Pancreas (tissue), 10 donors: ENCODE measurements around the gene PDE3B. TPM values are rescaled to one million over a fixed set of nuclear protein-coding genes. Genes with fewer than 3 reads are reported as not detected.
"Not testable (repeated sequence)": the region's sequence is repeated elsewhere in the genome, so short reads cannot be mapped to it uniquely, and the experiment has no call there.

Experiments used
- ATAC-seq, 4 donors: fragments of 200-7000 bp; cut with Tn5 transposase; one replicate each; pipeline versions ENCODE4 v1.8.0 to v1.9.1; 2020; ENCODE audit warnings: mild to moderate bottlenecking in 4 of 4, moderate library complexity in 4 of 4
- DNase-seq, 6 donors: peaks; one replicate each; pipeline ENCODE4 v3.0.0-alpha.2; 2020
- FAIRE-seq: peaks from 2 replicates; lab custom pipeline; 2012; peaks lifted over from hg19 to GRCh38; lab: Jason Lieb, UNC
- H3K27ac ChIP-seq, 4 donors: fragments of 200-600 bp; sonication (generic); 1 replicate in 3 of 4; 2 replicates in 1 of 4; pipeline versions ENCODE4 v1.5.0 to v1.8.0; 2020
- H3K27me3 ChIP-seq, 4 donors: fragments of 200-600 bp; one replicate each; pipeline ENCODE4 v1.8.0; 2021
- H3K36me3 ChIP-seq, 3 donors: fragments of 200-600 bp; sonication (generic) in 1 of 3; one replicate each; pipeline versions ENCODE4 v1.5.0 to v1.8.0; 2020 to 2021
- H3K4me1 ChIP-seq, 3 donors: fragments of 200-600 bp; one replicate each; pipeline ENCODE4 v1.8.0; 2021
- H3K4me3 ChIP-seq, 4 donors: fragments of 200-600 bp; sonication (generic) in 2 of 4; one replicate each; pipeline versions ENCODE4 v1.5.0 to v1.8.0; 2020 to 2021
- H3K9me3 ChIP-seq, 4 donors: fragments of 200-600 bp; one replicate each; pipeline ENCODE4 v1.8.0; 2021
- WGBS, 2 donors: extraction: QIAGEN DNeasy Blood & Tissue Kit; methylation state at CpG; one replicate each; pipeline ENCODE4 v1.1.7; 2013; 5-methylcytosine and 5-hydroxymethylcytosine counted together
- intact Hi-C, 3 donors: fragments of 100-400 bp; cut with DNase I; formaldehyde crosslinking; loops; one replicate each; pipeline versions ENCODE4 v1.11.1 to v1.14.2; 2022
- polyA plus RNA-seq, 2 donors: library from polyadenylated mRNA; stranded (reverse); fragments of 200-250 nt; gene quantifications; one replicate each; pipeline ENCODE4 v1.2.3, GENCODE V29; 2013
- total RNA-seq, 6 donors: library from RNA; stranded (reverse); fragmentation: NEBNext Ultra II Directional in 4 of 6; extraction: Animal tissue kit (Norgen Biotek cat#: 25700) in 4 of 6; gene quantifications; one replicate each; pipeline versions ENCODE4 v1.2.1 to v1.2.4, GENCODE V29; 2021 to 2023
- TF ChIP-seq, protein P1 (sequence below), 4 donors: fragments of 200-600 bp; sonication (generic) in 3 of 4; IDR thresholded peaks; one replicate each; pipeline versions ENCODE4 v1.5.0 to v1.8.0; 2021; ENCODE audit warnings: antibody characterized with exemption in 4 of 4
- donor health status: healthy with polysubstance abuse.
- donor health status: DM: no; HTN: no; CAD: no; lungs with moderate emphysema.
- donor health status: DM: no; HTN: no; CAD: no.
- donor health status: control.
- donor health status: control.
- donor health status: Bipolar disorder and iron deficiency.
- donor health status: DM: yes; HTN: yes; CAD: no.
- donor health status: DM: no; HTN: no; CAD: no.
- donor health status: DM: no; HTN: no; CAD: no.
- donor health status: DM: yes; HTN: yes; CAD: no.

The PDE3B gene
- total and polyA plus RNA-seq, 8 donors: 5.1 to 14.1 (median 9.6) TPM

DNA sequence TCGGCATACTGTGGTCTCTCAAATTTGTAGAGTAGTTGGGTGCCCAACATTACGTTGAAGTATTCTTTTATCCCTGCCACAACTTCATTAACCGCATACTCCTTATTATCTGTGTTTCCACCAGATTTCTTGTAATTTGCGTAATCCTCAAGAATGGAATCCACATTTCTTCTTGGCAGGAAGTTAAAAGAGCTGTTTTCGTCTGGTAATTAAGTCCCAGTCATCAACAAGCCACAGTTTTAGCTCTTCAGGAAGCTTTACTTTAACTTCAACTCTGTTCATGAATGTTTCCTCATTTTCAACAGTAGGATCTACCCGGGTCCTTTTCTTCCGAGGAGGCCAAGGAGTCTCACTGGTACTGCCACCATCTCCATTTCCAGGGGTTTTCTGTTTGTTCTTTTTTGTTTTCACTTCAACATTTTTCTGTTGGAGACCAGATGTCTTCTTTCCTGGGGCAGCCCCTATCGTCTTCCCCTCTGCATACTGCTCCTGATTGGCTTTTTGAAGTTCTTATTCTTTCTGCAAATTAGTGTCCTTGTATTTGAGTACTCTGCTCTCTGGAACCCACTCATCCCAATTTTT is 30.3 kb downstream of the PDE3B start:
- H3K4me3 ChIP-seq: no peak overlapping the region
- no peaks in the 10 kb centered on the region for H3K9me3 ChIP-seq
- ATAC-seq (no peak), FAIRE-seq (no peak), DNase-seq (no peak)
- H3K4me1 ChIP-seq: peaks cover 0 to 12% (median 0%) of the 10 kb centered on the region in 3 donors
- intact Hi-C loops: no loop called here
- H3K27ac ChIP-seq: no peak overlapping the region
- TF ChIP-seq, protein P1, sequence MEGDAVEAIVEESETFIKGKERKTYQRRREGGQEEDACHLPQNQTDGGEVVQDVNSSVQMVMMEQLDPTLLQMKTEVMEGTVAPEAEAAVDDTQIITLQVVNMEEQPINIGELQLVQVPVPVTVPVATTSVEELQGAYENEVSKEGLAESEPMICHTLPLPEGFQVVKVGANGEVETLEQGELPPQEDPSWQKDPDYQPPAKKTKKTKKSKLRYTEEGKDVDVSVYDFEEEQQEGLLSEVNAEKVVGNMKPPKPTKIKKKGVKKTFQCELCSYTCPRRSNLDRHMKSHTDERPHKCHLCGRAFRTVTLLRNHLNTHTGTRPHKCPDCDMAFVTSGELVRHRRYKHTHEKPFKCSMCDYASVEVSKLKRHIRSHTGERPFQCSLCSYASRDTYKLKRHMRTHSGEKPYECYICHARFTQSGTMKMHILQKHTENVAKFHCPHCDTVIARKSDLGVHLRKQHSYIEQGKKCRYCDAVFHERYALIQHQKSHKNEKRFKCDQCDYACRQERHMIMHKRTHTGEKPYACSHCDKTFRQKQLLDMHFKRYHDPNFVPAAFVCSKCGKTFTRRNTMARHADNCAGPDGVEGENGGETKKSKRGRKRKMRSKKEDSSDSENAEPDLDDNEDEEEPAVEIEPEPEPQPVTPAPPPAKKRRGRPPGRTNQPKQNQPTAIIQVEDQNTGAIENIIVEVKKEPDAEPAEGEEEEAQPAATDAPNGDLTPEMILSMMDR (IDR thresholded peaks at IDR 0.05): no peak
- H3K27me3 ChIP-seq: no peaks in the 10 kb centered on the region
- WGBS, 2 donors: 86 to 92% methylated on average over 8 of the region's 8 CpGs
- H3K36me3 ChIP-seq: no peaks in the 10 kb centered on the region

GRCh38 chr11:14676068-14676467 is 32.5 kb downstream of the PDE3B start:
- intact Hi-C loops: no loop called here
- peak in 3 of 4 donors; percentile 62 to 76 (median 76) for ATAC-seq
- peaks cover 0 to 7% (median 0%) of the 10 kb centered on the region in 3 donors for H3K4me1 ChIP-seq

DNA sequence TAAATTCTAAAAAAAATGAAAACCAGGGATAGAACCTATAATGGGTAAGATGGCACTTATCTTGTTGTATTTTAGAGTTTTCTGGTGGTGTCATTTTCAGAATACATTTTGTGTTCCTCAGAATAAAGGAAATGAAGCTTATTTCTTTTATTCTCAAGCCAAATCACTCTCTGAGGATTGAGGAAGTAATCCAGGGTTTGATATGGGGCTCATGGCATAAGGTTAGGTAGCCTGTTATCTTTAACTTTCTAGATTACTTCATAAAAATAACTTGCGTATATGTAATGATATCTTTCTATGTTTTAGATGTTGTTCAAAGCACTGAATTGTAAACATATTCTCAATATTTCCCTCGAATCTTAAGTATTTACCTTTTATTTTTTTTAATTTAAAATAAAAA is 33.5 kb downstream of the PDE3B start:
- WGBS, 2 donors: 57 to 63% methylated on average over 2 of the region's 2 CpGs
- peaks cover 0 to 7% (median 0%) of the 10 kb centered on the region in 3 donors for H3K4me1 ChIP-seq
- DNase-seq: no peak
- FAIRE-seq: no peak
- TF ChIP-seq, protein P1 (IDR thresholded peaks at IDR 0.05): no peak
- H3K36me3 ChIP-seq: no peaks in the 10 kb centered on the region
- H3K9me3 ChIP-seq: no peaks in the 10 kb centered on the region
- H3K27ac ChIP-seq: no peak overlapping the region
- ATAC-seq: no peak
- no peaks in the 10 kb centered on the region for H3K27me3 ChIP-seq
- intact Hi-C loops: no loop called here
- H3K4me3 ChIP-seq: no peak overlapping the region

More at GRCh38 chr11:14676068-14676467, 32.5 kb downstream of the PDE3B start:
- Histone ChIP-seq H3K27me3 (no peaks in the 10 kb centered on the region), H3K27ac (no peak overlapping the region), H3K36me3 (no peaks in the 10 kb centered on the region), H3K4me3 (no peak overlapping the region), H3K9me3 (no peaks in the 10 kb centered on the region)
- TF ChIP-seq, protein P1 (IDR thresholded peaks at IDR 0.05): no peak
- 47 to 63% methylated on average over 2 of the region's 2 CpGs for WGBS, 2 donors
- no peak for DNase-seq
- FAIRE-seq: no peak

- no peak for FAIRE-seq
- Histone ChIP-seq H3K36me3 (no peaks in the 10 kb centered on the region), H3K27ac (no peak overlapping the region), H3K27me3 (no peaks in the 10 kb centered on the region), H3K9me3 (no peaks in the 10 kb centered on the region), H3K4me1 (peaks cover 0 to 7% (median 0%) of the 10 kb centered on the region in 3 donors), H3K4me3 (no peak overlapping the region)
- TF ChIP-seq, protein P1 (IDR thresholded peaks at IDR 0.05): no peak
- no peak for DNase-seq
- 93 to 96% methylated on average over 2 of the region's 2 CpGs for WGBS, 2 donors
- intact Hi-C loops: no loop called here
- ATAC-seq: no peak
These were observed 34.7 kb downstream of the PDE3B start for GRCh38 chr11:14678350-14678749.

GRCh38 chr11:14679662-14680061 is 36.1 kb downstream of the PDE3B start:
- TF ChIP-seq, protein P1 (IDR thresholded peaks at IDR 0.05): no peak
- FAIRE-seq: no peak
- Histone ChIP-seq H3K27me3 (no peaks in the 10 kb centered on the region), H3K27ac (no peak overlapping the region), H3K4me1 (peaks cover 0 to 7% (median 0%) of the 10 kb centered on the region in 3 donors), H3K36me3 (no peaks in the 10 kb centered on the region), H3K4me3 (no peak overlapping the region), H3K9me3 (no peaks in the 10 kb centered on the region)
- ATAC-seq: no peak
- WGBS, 2 donors: 90 to 92% methylated on average over 3 of the region's 3 CpGs
- intact Hi-C loops: no loop called here
- no peak for DNase-seq

GRCh38 chr11:14684234-14684915 is 40.8 kb downstream of the PDE3B start:
- DNase-seq, H3K27me3 ChIP-seq, H3K4me3 ChIP-seq, H3K36me3 ChIP-seq, H3K27ac ChIP-seq, intact Hi-C loops, ATAC-seq, H3K9me3 ChIP-seq, FAIRE-seq: not testable (repeated sequence)
- H3K4me1 ChIP-seq: peaks cover 6 to 11% (median 9%) of the 10 kb centered on the region in 3 donors
- 82 to 85% methylated on average over 6 of the region's 6 CpGs for WGBS, 2 donors
